Transverse colon (tissue), 4 donors: ENCODE data around the gene MAGI1. TPM values are rescaled to one million over a fixed set of nuclear protein-coding genes. Genes with fewer than 3 reads are reported as not detected.

ENCODE experiments used
- DNase-seq: peaks from one replicate; pipeline ENCODE4 v3.0.0-alpha.2; 2019
- H3K27ac ChIP-seq, 4 donors: fragments of 200-600 bp; sonication (generic); 2 replicates each; pipeline ENCODE4 v1.5.1; 2016 to 2018; ENCODE audit warnings: inconsistent platforms in 4 of 4
- H3K27me3 ChIP-seq: fragments of 200-600 bp; sonication (generic); 2 replicates; pipeline ENCODE4 v1.5.1; 2017; ENCODE audit warnings: inconsistent platforms
- H3K36me3 ChIP-seq, 4 donors: fragments of 200-600 bp; sonication (generic); 2 replicates each; pipeline ENCODE4 v1.5.1; 2017 to 2019; ENCODE audit warnings: inconsistent platforms in 4 of 4
- H3K4me1 ChIP-seq, 4 donors: fragments of 200-600 bp; sonication (generic); 2 replicates each; pipeline ENCODE4 v1.5.1; 2017 to 2020; ENCODE audit warnings: inconsistent platforms in 4 of 4
- H3K4me3 ChIP-seq, 4 donors: fragments of 200-600 bp; sonication (generic); 1 replicate in 1 of 4; 2 replicates in 3 of 4; pipeline versions ENCODE4 v1.5.1 to v1.6.1; 2017 to 2019; ENCODE audit warnings: inconsistent platforms in 4 of 4
- H3K9me3 ChIP-seq, 2 donors: fragments of 200-600 bp; sonication (generic); 2 replicates each; pipeline ENCODE4 v1.5.1; 2017 to 2019; ENCODE audit warnings: inconsistent platforms in 2 of 2
- EP300 ChIP-seq: sonication (generic); formaldehyde crosslinking; IDR thresholded peaks from one replicate; pipeline ENCODE4 v1.6.1; 2017; ENCODE audit warnings: antibody characterized with exemption, low read depth
- POLR2A ChIP-seq: fragments of 450-650 bp; IDR thresholded peaks from one replicate; pipeline ENCODE4 v1.6.1; 2016; ENCODE audit warnings: antibody characterized with exemption, mild to moderate bottlenecking, moderate library complexity
- POLR2AphosphoS5 ChIP-seq, 3 donors: sonication (generic); formaldehyde crosslinking; IDR thresholded peaks; one replicate each; pipeline ENCODE4 v1.6.1; 2016; ENCODE audit warnings: antibody characterized with exemption in 3 of 3
- WGBS, 2 donors: methylation state at CpG; one replicate each; pipeline ENCODE4 v1.1.5; 2018; ENCODE audit warnings: low coverage in 1 of 2; 5-methylcytosine and 5-hydroxymethylcytosine counted together
- in situ Hi-C, 4 donors: fragments of 200-750 bp; cut with MboI; loops; one replicate each; pipeline versions ENCODE4 v1.15.0 to v1.15.1; 2017; ENCODE audit warnings: low sequenced_read_pairs in 3 of 4, low pct_ligation_motif_present in 1 of 4, low pct_unique_long_range_greater_than_20kb in 1 of 4
- intact Hi-C: fragments of 100-400 bp; cut with DNase I; formaldehyde crosslinking; loops from one replicate; pipeline ENCODE4 v1.15.1; 2023; ENCODE audit warnings: low total_unique reads
- total RNA-seq, 4 donors: library from RNA; depleted of rRNA; stranded (reverse); fragments of >200 nt; gene quantifications; one replicate each; pipeline ENCODE4 v1.1.0, GENCODE V29; 2016
- TF ChIP-seq, protein P1 (sequence below), 5 experiments: fragments of 200-600 bp in 3 of 5; fragments of 450-650 bp in 2 of 5; sonication (generic) in 3 of 5; IDR thresholded peaks; 1 replicate in 2 of 5; 2 replicates in 3 of 5; pipeline ENCODE4 v1.5.1; 2016 to 2017; ENCODE audit warnings: antibody characterized with exemption in 5 of 5, inconsistent platforms in 3 of 5, mild to moderate bottlenecking in 2 of 5, moderate library complexity in 1 of 5

MAGI1 gene
- total RNA-seq, 4 donors from 2014 or later, result 50.8 to 190 (median 67.4) TPM

DNA sequence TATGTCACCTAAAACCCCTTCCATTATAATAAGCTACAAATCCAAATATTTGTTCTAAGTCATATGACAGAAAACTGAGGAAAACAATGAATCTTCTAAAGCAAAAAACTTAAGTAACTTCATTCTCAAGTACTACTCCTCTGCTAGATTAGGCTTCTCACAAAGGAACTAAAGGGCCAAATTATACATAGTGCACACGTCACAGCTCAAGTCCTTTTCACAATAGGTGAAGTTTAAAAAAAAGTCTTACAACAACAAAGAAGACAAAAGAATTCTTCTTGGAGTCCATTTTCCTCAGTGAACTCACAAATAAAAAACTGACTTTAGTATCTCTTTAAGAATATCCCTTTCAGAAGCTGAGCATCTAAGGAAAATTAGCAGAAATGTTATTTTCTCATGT lies 479.9 kb downstream of the MAGI1 start:
- H3K9me3 ChIP-seq, result no peaks in the 10 kb centered on the region
- no peaks in the 10 kb centered on the region for H3K36me3 ChIP-seq
- H3K4me3 ChIP-seq, result no peak overlapping the region
- in situ Hi-C loops (no loop called here), intact Hi-C loops (no loop called here)
- peaks cover 0 to 9% (median 0%) of the 10 kb centered on the region in 4 donors for H3K4me1 ChIP-seq
- whole genome bisulfite sequencing, 2 donors, result 77 to 100% methylated on average over 1 of the region's 1 CpG
- no peak overlapping the region for H3K27ac ChIP-seq
- TF ChIP-seq POLR2AphosphoS5 (IDR thresholded peaks at IDR 0.05) (no peak), EP300 (no peak), POLR2A (no peak)
- TF ChIP-seq, protein P1, sequence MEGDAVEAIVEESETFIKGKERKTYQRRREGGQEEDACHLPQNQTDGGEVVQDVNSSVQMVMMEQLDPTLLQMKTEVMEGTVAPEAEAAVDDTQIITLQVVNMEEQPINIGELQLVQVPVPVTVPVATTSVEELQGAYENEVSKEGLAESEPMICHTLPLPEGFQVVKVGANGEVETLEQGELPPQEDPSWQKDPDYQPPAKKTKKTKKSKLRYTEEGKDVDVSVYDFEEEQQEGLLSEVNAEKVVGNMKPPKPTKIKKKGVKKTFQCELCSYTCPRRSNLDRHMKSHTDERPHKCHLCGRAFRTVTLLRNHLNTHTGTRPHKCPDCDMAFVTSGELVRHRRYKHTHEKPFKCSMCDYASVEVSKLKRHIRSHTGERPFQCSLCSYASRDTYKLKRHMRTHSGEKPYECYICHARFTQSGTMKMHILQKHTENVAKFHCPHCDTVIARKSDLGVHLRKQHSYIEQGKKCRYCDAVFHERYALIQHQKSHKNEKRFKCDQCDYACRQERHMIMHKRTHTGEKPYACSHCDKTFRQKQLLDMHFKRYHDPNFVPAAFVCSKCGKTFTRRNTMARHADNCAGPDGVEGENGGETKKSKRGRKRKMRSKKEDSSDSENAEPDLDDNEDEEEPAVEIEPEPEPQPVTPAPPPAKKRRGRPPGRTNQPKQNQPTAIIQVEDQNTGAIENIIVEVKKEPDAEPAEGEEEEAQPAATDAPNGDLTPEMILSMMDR (IDR thresholded peaks at IDR 0.05), result no peak
- no peaks in the 10 kb centered on the region for H3K27me3 ChIP-seq
- DNase-seq, result no peak

DNA sequence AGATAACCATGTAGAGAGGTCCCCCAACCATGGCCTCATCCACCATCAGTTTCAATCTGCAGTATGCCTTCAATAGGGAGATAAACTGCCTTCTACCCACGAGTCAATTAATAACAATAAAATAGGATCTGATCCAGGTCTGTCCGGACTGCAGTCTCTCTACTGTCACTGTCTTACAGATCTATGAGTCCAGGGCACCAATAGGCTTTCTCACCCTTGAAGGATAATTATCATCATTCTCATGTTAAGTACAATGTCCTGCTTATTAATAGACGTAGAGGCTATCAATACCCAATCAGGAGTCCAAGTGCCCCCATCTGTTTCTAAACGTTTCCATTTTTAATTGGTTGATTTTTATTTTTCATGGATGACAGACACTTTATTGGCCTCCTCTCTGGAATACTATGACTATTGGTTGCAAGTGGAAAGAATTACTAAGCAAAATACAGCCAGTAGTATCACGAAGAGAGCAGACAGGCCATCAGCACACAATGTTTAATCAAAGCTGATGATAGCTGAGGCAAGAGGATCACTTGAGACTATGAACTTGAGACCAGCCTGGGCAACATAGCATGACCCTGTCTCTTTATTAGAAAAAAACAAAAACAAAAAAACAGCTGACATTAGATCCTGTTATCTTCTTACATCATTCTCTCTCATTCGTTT lies 480.7 kb downstream of the MAGI1 start:
- H3K36me3 ChIP-seq, result no peaks in the 10 kb centered on the region
- H3K9me3 ChIP-seq, result no peaks in the 10 kb centered on the region
- DNase-seq, result no peak
- WGBS, 2 donors, result 72 to 77% methylated on average over 5 to 6 of the region's 6 CpGs
- H3K27ac ChIP-seq, result no peak overlapping the region
- no peaks in the 10 kb centered on the region for H3K27me3 ChIP-seq
- H3K4me3 ChIP-seq, result no peak overlapping the region
- in situ Hi-C loops, result no loop called here
- intact Hi-C loops, result no loop called here
- no peak for TF ChIP-seq POLR2A
- TF ChIP-seq POLR2AphosphoS5 (IDR thresholded peaks at IDR 0.05), result no peak
- TF ChIP-seq, protein P1 (IDR thresholded peaks at IDR 0.05), result no peak
- TF ChIP-seq EP300, result no peak
- peaks cover 0 to 9% (median 0%) of the 10 kb centered on the region in 4 donors for H3K4me1 ChIP-seq

DNA sequence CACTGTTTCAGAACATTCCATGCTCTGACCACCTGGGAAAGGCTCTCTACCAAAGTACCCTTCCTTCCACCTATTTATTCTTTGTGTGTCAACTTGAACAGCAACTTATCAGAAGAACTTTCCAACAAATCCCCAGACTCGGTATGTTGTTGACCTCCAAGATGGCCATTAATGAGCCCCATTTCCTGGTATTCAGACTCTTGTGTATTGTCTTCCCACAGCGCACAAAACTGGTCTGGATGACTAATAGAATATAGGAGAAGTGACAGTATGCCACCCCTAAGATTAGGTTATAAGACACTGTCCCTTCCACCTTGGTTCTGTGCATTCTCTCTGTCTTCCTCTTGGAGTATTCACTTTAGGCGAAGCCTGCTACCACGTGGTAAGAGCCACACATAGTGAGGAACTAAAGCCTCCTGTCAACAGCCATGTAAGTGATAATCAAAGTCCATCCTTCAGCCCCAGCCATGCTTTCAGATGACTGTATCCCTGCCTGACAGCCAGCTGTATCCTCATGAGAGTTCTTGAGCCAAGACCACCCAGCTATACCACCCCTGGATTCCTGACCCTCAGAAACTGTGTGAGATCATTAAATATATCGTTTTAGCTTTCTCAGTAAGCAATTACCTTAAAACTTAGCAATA lies 481.7 kb downstream of the MAGI1 start:
- Histone ChIP-seq H3K4me1 (peaks cover 0 to 9% (median 0%) of the 10 kb centered on the region in 4 donors), H3K4me3 (no peak overlapping the region), H3K9me3 (no peaks in the 10 kb centered on the region), H3K27me3 (no peaks in the 10 kb centered on the region), H3K27ac (no peak overlapping the region), H3K36me3 (no peaks in the 10 kb centered on the region)
- no peak for DNase-seq
- TF ChIP-seq, protein P1 (IDR thresholded peaks at IDR 0.05), result no peak
- TF ChIP-seq EP300 (no peak), POLR2AphosphoS5 (IDR thresholded peaks at IDR 0.05) (no peak)
- in situ Hi-C loops, result no loop called here
- WGBS, 2 donors, result 81 to 82% methylated on average over 1 to 5 of the region's 5 CpGs
- intact Hi-C loops, result no loop called here

DNA sequence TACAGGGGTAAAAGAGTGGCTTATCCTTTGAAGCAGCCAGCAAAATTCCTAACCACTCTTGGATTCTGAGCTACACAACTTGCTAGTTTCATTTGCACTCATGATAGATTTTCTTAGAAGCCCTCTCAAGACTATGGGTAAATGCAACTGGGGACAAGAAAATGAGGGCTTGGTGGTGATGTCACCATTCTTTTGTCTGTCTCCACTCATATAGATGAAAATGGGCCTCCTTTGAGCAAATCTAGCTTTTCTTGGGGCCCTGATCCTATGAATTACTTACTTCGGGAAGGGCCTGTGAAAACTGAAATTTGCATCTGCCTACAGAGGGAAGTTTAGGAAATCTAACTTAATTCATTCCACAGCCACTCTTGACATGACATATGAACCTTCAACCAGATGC lies 486.3 kb downstream of the MAGI1 start:
- intact Hi-C loops, result no loop called here
- Histone ChIP-seq H3K4me3 (no peak overlapping the region), H3K27me3 (peaks cover 14% of the 10 kb centered on the region), H3K9me3 (no peaks in the 10 kb centered on the region), H3K36me3 (no peaks in the 10 kb centered on the region), H3K4me1 (peaks cover 0 to 12% (median 4%) of the 10 kb centered on the region in 4 donors), H3K27ac (no peak overlapping the region)
- TF ChIP-seq EP300 (no peak), POLR2A (no peak), POLR2AphosphoS5 (IDR thresholded peaks at IDR 0.05) (no peak)
- TF ChIP-seq, protein P1 (IDR thresholded peaks at IDR 0.05), result no peak
- no peak for DNase-seq
- in situ Hi-C loops, result no loop called here
- 90 to 100% methylated on average over 1 of the region's 1 CpG for WGBS, 2 donors
